Measurements from ENCODE around the gene LIMA1.
"Not testable (repeated sequence)": the region's sequence is repeated elsewhere in the genome, so short reads cannot be mapped to it uniquely, and the experiment has no call there.

Gene LIMA1

GRCh38 chr12:50249464-50250182, 33.7 kb downstream of the LIMA1 start:
- H3K4me3 ChIP-seq (ENCODE audit: low read depth, low read length): no peak overlapping the region

- H3K4me3 ChIP-seq (ENCODE audit: low read depth, low read length): no peak overlapping the region
Observed at GRCh38 chr12:50248883-50249282, 34.4 kb downstream of the LIMA1 start.

- H3K4me3 ChIP-seq (ENCODE audit: low read depth, low read length): no peak overlapping the region
Observed at GRCh38 chr12:50248411-50248810, 34.9 kb downstream of the LIMA1 start.

GRCh38 chr12:50247665-50248064, 35.7 kb downstream of the LIMA1 start:
- not testable (repeated sequence) for H3K4me3 ChIP-seq (ENCODE audit: low read depth, low read length)

GRCh38 chr12:50246873-50247612, 36.3 kb downstream of the LIMA1 start:
- no peak overlapping the region for H3K4me3 ChIP-seq (ENCODE audit: low read depth, low read length)

GRCh38 chr12:50246197-50246865, 37.0 kb downstream of the LIMA1 start:
- no peak overlapping the region for H3K4me3 ChIP-seq (ENCODE audit: low read depth, low read length)

GRCh38 chr12:50243507-50243906, 39.8 kb downstream of the LIMA1 start:
- H3K4me3 ChIP-seq (ENCODE audit: low read depth, low read length): no peak overlapping the region

GRCh38 chr12:50242751-50243191, 40.5 kb downstream of the LIMA1 start:
- H3K4me3 ChIP-seq (ENCODE audit: low read depth, low read length): no peak overlapping the region

GRCh38 chr12:50241178-50241577, 42.1 kb downstream of the LIMA1 start:
- no peak overlapping the region for H3K4me3 ChIP-seq (ENCODE audit: low read depth, low read length)

GRCh38 chr12:50240792-50241114, 42.6 kb downstream of the LIMA1 start:
- H3K4me3 ChIP-seq (ENCODE audit: low read depth, low read length): no peak overlapping the region

- H3K4me3 ChIP-seq (ENCODE audit: low read depth, low read length): no peak overlapping the region
Observed at GRCh38 chr12:50240096-50240791, 43.1 kb downstream of the LIMA1 start.

- no peak overlapping the region for H3K4me3 ChIP-seq (ENCODE audit: low read depth, low read length)
Observed at GRCh38 chr12:50239355-50239891, 43.9 kb downstream of the LIMA1 start.

- no peak overlapping the region for H3K4me3 ChIP-seq (ENCODE audit: low read depth, low read length)
Observed at GRCh38 chr12:50234347-50234746, 49.0 kb downstream of the LIMA1 start.

- H3K4me3 ChIP-seq (ENCODE audit: low read depth, low read length): no peak overlapping the region
Observed at GRCh38 chr12:50232771-50233209, 50.5 kb downstream of the LIMA1 start.

GRCh38 chr12:50232206-50232605, 51.1 kb downstream of the LIMA1 start:
- no peak overlapping the region for H3K4me3 ChIP-seq (ENCODE audit: low read depth, low read length)

- no peak overlapping the region for H3K4me3 ChIP-seq (ENCODE audit: low read depth, low read length)
Observed at GRCh38 chr12:50231346-50231745, 52.0 kb downstream of the LIMA1 start.

- no peak overlapping the region for H3K4me3 ChIP-seq (ENCODE audit: low read depth, low read length)
Observed at GRCh38 chr12:50230217-50230616, 53.1 kb downstream of the LIMA1 start.

- H3K4me3 ChIP-seq (ENCODE audit: low read depth, low read length): no peak overlapping the region
Observed at GRCh38 chr12:50224026-50224692, 59.2 kb downstream of the LIMA1 start.

- peak overlapping the region; percentile 39 for H3K4me3 ChIP-seq (ENCODE audit: low read depth, low read length)
Observed at GRCh38 chr12:50222275-50222783, 61.0 kb downstream of the LIMA1 start.
